AG09319 (cell line): ENCODE measurements around the gene MLXIP.
"Not testable (repeated sequence)": the region's sequence is repeated elsewhere in the genome, so short reads cannot be mapped to it uniquely, and the experiment has no call there.

Source experiments
- DNase-seq: peaks from one replicate; pipeline ENCODE4 v3.0.0-alpha.2; 2010; ENCODE audit warnings: low read depth; ENCODE audit errors: extremely low read depth
- TF ChIP-seq, protein P1 (sequence below): IDR thresholded peaks from 2 replicates; pipeline ENCODE4 v1.5.1; 2011; ENCODE audit warnings: low read depth, mild to moderate bottlenecking, inconsistent platforms, low read length, moderate library complexity

The MLXIP gene

DNA sequence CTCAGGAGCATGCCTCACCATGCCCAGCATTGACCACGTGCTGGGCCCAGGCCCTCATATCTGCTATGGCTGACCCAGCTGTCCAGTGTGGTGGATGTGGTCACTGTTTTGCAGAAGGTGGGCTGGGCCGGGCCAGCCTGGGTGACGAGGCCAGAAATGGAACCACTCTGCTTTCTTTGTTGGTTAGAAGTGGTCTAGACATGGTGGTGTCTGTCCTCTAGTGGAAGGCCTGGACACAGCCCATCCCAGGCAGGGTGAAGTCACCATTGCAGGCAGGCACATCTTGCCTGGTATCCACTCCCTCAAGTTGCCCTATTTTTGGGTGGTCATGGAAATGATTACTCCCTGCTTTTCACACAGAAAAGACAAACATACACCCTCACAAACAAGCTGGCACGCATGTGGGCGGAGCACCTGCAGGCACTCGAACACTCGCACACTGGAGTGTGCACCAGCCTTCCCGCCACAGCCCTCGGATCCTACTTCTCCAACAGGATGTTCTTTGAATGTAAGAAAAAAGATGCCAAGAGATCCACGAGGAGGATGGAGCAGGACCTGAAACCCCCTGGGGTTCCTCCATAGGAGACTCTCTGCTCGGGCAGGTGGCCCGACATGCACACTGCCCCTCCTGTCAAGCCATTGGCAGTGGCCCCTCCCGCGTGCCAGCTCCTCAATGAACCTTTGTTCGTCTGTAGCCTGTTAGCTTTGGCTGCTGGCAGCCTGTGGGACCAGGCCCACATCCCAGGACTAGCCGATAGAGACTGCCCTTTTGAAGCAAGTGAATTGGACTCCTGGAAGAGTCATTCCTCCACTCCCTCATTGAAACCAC, 38.4 kb downstream of the MLXIP start:
- no peak for DNase-seq
- TF ChIP-seq, protein P1, sequence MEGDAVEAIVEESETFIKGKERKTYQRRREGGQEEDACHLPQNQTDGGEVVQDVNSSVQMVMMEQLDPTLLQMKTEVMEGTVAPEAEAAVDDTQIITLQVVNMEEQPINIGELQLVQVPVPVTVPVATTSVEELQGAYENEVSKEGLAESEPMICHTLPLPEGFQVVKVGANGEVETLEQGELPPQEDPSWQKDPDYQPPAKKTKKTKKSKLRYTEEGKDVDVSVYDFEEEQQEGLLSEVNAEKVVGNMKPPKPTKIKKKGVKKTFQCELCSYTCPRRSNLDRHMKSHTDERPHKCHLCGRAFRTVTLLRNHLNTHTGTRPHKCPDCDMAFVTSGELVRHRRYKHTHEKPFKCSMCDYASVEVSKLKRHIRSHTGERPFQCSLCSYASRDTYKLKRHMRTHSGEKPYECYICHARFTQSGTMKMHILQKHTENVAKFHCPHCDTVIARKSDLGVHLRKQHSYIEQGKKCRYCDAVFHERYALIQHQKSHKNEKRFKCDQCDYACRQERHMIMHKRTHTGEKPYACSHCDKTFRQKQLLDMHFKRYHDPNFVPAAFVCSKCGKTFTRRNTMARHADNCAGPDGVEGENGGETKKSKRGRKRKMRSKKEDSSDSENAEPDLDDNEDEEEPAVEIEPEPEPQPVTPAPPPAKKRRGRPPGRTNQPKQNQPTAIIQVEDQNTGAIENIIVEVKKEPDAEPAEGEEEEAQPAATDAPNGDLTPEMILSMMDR, result no peak

DNA sequence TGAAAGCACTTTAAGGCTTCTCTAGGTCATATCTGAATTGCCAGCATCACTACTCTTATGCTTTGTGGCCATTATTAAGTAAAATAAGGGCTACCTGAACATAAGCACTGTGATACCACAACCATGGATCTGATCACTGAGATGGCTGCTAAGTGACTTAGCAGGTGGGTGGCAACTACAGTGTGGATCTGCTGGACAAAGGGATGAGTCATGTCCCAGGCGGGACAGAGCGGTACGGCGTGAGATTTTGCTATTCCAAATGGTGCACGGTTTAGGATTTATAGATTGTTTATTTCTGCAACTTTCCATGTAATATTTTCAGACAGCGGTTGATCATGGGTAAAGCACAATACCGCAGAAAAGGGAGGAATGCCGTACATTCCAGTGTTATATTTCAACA, 39.4 kb downstream of the MLXIP start:
- TF ChIP-seq, protein P1, result no peak
- no peak for DNase-seq

DNA sequence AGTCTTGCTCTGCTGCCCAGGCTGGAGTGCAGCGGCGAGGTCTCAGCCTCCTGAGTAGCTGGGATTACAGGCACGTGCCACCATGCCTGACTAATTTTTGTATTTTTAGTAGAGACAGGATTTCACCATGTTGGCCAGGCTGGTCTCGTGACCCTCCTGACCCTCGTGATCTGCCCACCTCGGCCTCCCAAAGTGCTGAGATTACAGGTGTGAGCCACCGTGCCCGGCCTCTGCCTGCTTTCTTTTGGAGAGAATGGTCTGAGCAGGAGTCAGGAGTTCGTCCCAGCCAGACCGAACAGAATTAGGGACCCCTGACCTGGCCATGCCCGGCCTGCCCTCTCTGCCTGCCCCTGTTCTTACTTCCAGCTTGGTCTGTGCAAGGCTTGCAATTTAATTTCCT, 42.8 kb downstream of the MLXIP start:
- DNase-seq, result not testable (repeated sequence)

DNA sequence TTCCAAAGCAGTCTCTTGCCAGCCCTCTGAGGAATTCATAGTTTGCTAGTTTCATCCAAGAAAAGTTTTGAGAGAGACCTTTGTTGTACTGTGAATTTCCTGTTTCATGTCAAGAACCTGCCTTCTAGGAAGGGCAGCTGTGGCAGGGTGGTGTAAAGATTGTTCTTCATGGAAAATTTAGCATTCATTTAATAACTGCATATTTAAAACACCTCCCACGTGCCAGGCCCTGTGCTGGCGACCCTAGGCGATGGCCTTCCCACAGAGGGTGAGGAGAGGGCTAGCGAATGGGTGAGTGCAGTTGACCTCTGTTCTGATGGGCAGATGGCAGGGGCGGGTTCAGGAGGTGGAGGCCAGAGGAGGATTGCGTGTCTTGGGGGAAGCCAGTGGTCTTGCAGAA, 43.2 kb downstream of the MLXIP start:
- TF ChIP-seq, protein P1, result no peak
- no peak for DNase-seq

DNA sequence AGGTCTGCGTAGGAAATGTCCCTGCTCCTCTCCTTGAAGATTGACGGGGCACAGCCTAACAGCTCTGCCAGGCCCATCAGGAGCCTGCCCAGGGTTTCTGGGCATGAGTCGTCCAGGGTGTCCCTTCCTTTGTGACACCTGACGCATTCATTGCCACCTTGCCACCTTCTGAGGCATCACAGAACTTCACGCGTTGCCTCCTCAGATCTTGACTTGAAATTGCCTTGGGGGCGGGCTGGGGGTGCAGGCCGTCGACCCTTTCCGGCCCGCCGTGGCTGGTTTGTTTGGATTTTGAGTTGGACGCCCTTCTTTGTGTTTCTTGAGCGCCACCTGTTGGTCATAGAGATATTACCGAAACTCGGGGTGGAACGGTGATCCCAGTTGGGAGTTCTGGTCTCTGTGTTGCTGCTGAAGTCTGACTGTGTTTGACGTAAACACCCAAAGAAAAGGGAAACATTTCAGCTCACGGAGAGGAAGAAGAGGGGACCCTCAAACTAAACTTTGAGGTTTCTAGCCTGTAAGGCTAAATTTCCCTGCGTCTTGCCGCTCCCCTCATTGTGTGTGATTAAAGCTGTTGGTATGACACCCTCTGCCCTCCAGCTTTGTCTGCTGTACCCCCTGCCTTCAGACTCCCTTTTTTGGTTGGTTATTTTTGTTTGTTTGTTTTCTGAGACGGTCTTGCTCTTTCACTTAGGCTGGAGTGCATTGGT, 44.6 kb downstream of the MLXIP start:
- DNase-seq, result no peak
- TF ChIP-seq, protein P1, result peak; percentile 68

DNA sequence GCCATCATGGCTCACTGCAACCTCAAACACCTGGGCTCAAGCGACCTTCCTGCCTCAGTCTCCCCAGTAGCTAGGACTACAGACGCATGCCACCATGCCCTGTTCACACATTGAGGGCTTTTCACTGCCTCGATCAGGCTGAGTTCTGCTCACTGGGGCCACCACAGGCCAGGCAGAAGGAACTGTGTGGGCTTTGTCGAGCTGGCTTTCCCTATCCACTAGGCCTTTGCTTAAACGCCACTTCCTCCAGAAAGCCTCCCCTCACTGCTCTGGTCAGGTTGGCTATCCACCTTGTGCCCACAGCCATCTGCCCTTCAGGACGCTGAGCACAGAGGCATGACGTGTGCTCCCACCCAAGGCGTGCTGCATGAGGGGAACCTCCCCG, 45.2 kb downstream of the MLXIP start:
- TF ChIP-seq, protein P1, result no peak
- DNase-seq, result no peak

DNA sequence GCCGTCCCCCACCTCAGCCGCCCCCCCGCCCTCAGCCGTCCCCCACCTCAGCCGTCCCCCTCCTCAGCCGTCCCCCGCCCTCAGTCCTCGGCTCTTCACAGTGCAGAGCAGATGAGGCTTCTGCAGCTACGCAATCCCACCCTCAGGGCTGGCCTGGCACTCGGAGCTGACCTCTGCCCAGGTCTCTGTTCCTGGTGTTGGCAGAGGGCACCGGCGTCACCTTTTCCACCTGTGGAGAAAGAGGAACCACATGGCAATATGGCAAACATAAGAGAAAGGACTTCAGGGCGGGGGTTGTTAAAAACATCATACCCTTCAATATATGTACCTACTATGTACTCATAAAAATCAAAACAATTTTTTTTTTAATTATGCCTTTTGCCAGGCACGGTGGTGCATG, 45.8 kb downstream of the MLXIP start:
- TF ChIP-seq, protein P1, result no peak
- no peak for DNase-seq
